HG02678 (cell line): ENCODE results near the gene TSPAN17.
A peak's percentile ranks its signal among the peaks of the same experiment; 100 is the strongest.

Source experiments
- ATAC-seq: cut with Tn5 transposase; IDR thresholded peaks from one replicate; pipeline ENCODE4 v1.9.1; 2021; ENCODE audit warnings: mild to moderate bottlenecking, moderate library complexity; ENCODE audit not compliant: unreplicated experiment

The TSPAN17 gene

GRCh38 chr5:176639981-176640380, 7.3 kb upstream of the TSPAN17 start:
- ATAC-seq, result no peak

GRCh38 chr5:176640616-176641015, 6.7 kb upstream of the TSPAN17 start:
- no peak for ATAC-seq

- ATAC-seq, result no peak
Measured at GRCh38 chr5:176642675-176643490, 4.4 kb upstream of the TSPAN17 start.

GRCh38 chr5:176643491-176644219, 3.6 kb upstream of the TSPAN17 start:
- no peak for ATAC-seq

- ATAC-seq, result no peak
Measured at GRCh38 chr5:176644294-176644693, 3.0 kb upstream of the TSPAN17 start.

GRCh38 chr5:176644878-176645670, 2.2 kb upstream of the TSPAN17 start:
- ATAC-seq, result no peak

GRCh38 chr5:176646049-176646706, 1.1 kb upstream of the TSPAN17 start:
- ATAC-seq, result no peak

GRCh38 chr5:176646707-176647029, 616 bp upstream of the TSPAN17 start:
- no peak for ATAC-seq

- no peak for ATAC-seq
Measured at GRCh38 chr5:176647843-176648473, 674 bp downstream of the TSPAN17 start.

- ATAC-seq, result no peak
Measured at GRCh38 chr5:176648474-176649194, 1.4 kb downstream of the TSPAN17 start.

GRCh38 chr5:176650354-176650884, 3.1 kb downstream of the TSPAN17 start:
- ATAC-seq, result no peak

GRCh38 chr5:176651472-176651980, 4.2 kb downstream of the TSPAN17 start:
- no peak for ATAC-seq

- no peak for ATAC-seq
Measured at GRCh38 chr5:176652136-176652535, 4.9 kb downstream of the TSPAN17 start.

- no peak for ATAC-seq
Measured at GRCh38 chr5:176653401-176654385, 6.4 kb downstream of the TSPAN17 start.

- ATAC-seq, result no peak
Measured at GRCh38 chr5:176654856-176655255, 7.6 kb downstream of the TSPAN17 start.

GRCh38 chr5:176656467-176656990, 9.2 kb downstream of the TSPAN17 start:
- ATAC-seq, result no peak

GRCh38 chr5:176658007-176658599, 10.8 kb downstream of the TSPAN17 start:
- ATAC-seq, result peak; percentile 50
